Neural progenitor cell (in vitro differentiated cells): ENCODE measurements around the gene KDM2B. TPM values are rescaled to one million over a fixed set of nuclear protein-coding genes. Genes with fewer than 3 reads are reported as not detected.

ENCODE experiments used
- DNase-seq: peaks from one replicate; pipeline ENCODE4 v3.0.0-alpha.2; 2016; ENCODE audit warnings: low spot score
- H2AFZ ChIP-seq: fragments of 200-600 bp; sonication (generic); replicated peaks from 2 replicates; pipeline ENCODE4 v1.6.1; 2016; ENCODE audit warnings: antibody characterized with exemption
- H3F3A ChIP-seq: fragments of 200-600 bp; sonication (generic); 2 replicates; pipeline ENCODE4 v1.6.1; 2016; ENCODE audit warnings: antibody characterized with exemption, low read depth
- H3K27ac ChIP-seq: fragments of 200-600 bp; sonication (generic); 2 replicates; pipeline ENCODE4 v1.5.1; 2016; ENCODE audit warnings: mild to moderate bottlenecking
- H3K27me3 ChIP-seq: fragments of 200-600 bp; sonication (generic); 2 replicates; pipeline ENCODE4 v1.6.1; 2016; ENCODE audit warnings: mild to moderate bottlenecking, moderate library complexity
- H3K36me3 ChIP-seq: fragments of 200-600 bp; sonication (generic); 2 replicates; pipeline ENCODE4 v1.5.1; 2016
- H3K4me1 ChIP-seq: fragments of 200-600 bp; sonication (generic); 2 replicates; pipeline ENCODE4 v1.6.1; 2016; ENCODE audit warnings: mixed run types
- H3K4me2 ChIP-seq: fragments of 200-600 bp; sonication (generic); 2 replicates; pipeline ENCODE4 v1.6.1; 2016
- H3K4me3 ChIP-seq: fragments of 200-600 bp; sonication (generic); 2 replicates; pipeline ENCODE4 v1.5.1; 2016
- H3K79me2 ChIP-seq: fragments of 200-600 bp; sonication (generic); 2 replicates; pipeline ENCODE4 v1.6.1; 2016; ENCODE audit warnings: low read depth
- H3K9ac ChIP-seq: fragments of 200-600 bp; sonication (generic); 2 replicates; pipeline ENCODE4 v1.6.1; 2016
- H3K9me3 ChIP-seq: fragments of 200-600 bp; sonication (generic); 2 replicates; pipeline ENCODE4 v1.5.1; 2016; ENCODE audit warnings: low read depth
- H4K20me1 ChIP-seq: fragments of 200-600 bp; sonication (generic); 2 replicates; pipeline ENCODE4 v1.6.1; 2016; ENCODE audit warnings: low read depth
- H3K27ac Mint-ChIP-seq: 3 replicates; pipeline ENCODE4 v1.8.0; 2021; ENCODE audit warnings: mixed read lengths
- H3K27me3 Mint-ChIP-seq: 2 replicates; pipeline ENCODE4 v1.8.0; 2022; ENCODE audit warnings: low read depth, mild to moderate bottlenecking, inconsistent platforms, moderate library complexity, mixed read lengths; ENCODE audit not compliant: insufficient read depth
- H3K36me3 Mint-ChIP-seq: 3 replicates; pipeline ENCODE4 v1.8.0; 2021; ENCODE audit warnings: mixed read lengths
- H3K4me1 Mint-ChIP-seq: 3 replicates; pipeline ENCODE4 v1.8.0; 2021; ENCODE audit warnings: mixed read lengths
- H3K4me3 Mint-ChIP-seq: 3 replicates; pipeline ENCODE4 v1.8.0; 2021; ENCODE audit warnings: mild to moderate bottlenecking, moderate library complexity, mixed read lengths
- H3K9me3 Mint-ChIP-seq: 3 replicates; pipeline ENCODE4 v1.8.0; 2020; ENCODE audit warnings: mixed read lengths
- EZH2 ChIP-seq: fragments of 200-600 bp; sonication (generic); IDR thresholded peaks from 2 replicates; pipeline ENCODE4 v1.6.1; 2017; ENCODE audit warnings: antibody characterized with exemption, mild to moderate bottlenecking, moderate library complexity
- EZH2phosphoT487 ChIP-seq: fragments of 200-600 bp; sonication (generic); IDR thresholded peaks from 2 replicates; pipeline ENCODE4 v1.6.1; 2017; ENCODE audit warnings: antibody characterized with exemption
- total RNA-seq: library from RNA; depleted of rRNA; stranded (reverse); fragments of >200 nt; gene quantifications from 2 replicates; pipeline ENCODE4 v1.2.3, GENCODE V29; 2015; ENCODE audit warnings: low replicate concordance
- TF ChIP-seq, protein P1 (sequence below): fragments of 200-600 bp; sonication (generic); IDR thresholded peaks from 2 replicates; pipeline ENCODE4 v1.5.1; 2017; ENCODE audit warnings: antibody characterized with exemption, mild to moderate bottlenecking

Gene KDM2B
- total RNA-seq, 1 donor from 2014 or later, result 85.3 TPM

DNA sequence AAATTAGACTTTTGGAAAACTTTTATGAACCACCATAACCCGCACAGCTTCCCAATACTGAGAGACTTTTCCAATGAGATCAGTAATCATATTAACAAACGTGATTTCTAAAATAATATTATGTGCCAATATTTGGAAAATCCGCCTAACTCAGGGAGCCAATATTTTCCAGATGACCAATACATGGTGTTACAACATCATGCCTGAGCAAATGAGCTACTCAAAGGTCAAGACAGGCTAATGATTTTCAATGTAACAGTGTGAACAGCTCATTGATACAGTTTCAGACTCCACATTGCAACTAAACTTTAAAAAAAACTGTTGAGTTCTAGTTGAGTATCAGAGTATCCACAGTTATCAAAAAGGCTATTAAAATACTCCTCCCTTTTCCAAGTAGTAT, 134.1 kb downstream of the KDM2B start:
- Mint-ChIP-seq H3K9me3 (no peaks in the 10 kb centered on the region), H3K4me3 (no peak overlapping the region), H3K4me1 (peaks cover 6% of the 10 kb centered on the region), H3K36me3 (peaks cover 24% of the 10 kb centered on the region), H3K27me3 (peaks cover 7% of the 10 kb centered on the region), H3K27ac (no peak overlapping the region)
- no peaks in the 10 kb centered on the region for H3K4me1 ChIP-seq
- no peaks in the 10 kb centered on the region for H3K27me3 ChIP-seq
- H3K9me3 ChIP-seq, result no peaks in the 10 kb centered on the region
- no peak overlapping the region for H3K4me2 ChIP-seq
- H4K20me1 ChIP-seq, result peaks cover 48% of the 10 kb centered on the region
- no peak overlapping the region for H3K27ac ChIP-seq
- H3F3A ChIP-seq, result peaks cover 15% of the 10 kb centered on the region
- DNase-seq, result no peak
- H2AFZ ChIP-seq, result no peak overlapping the region
- TF ChIP-seq, protein P1, sequence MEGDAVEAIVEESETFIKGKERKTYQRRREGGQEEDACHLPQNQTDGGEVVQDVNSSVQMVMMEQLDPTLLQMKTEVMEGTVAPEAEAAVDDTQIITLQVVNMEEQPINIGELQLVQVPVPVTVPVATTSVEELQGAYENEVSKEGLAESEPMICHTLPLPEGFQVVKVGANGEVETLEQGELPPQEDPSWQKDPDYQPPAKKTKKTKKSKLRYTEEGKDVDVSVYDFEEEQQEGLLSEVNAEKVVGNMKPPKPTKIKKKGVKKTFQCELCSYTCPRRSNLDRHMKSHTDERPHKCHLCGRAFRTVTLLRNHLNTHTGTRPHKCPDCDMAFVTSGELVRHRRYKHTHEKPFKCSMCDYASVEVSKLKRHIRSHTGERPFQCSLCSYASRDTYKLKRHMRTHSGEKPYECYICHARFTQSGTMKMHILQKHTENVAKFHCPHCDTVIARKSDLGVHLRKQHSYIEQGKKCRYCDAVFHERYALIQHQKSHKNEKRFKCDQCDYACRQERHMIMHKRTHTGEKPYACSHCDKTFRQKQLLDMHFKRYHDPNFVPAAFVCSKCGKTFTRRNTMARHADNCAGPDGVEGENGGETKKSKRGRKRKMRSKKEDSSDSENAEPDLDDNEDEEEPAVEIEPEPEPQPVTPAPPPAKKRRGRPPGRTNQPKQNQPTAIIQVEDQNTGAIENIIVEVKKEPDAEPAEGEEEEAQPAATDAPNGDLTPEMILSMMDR, result no peak
- TF ChIP-seq EZH2phosphoT487, result no peak
- no peak for TF ChIP-seq EZH2
- no peak overlapping the region for H3K4me3 ChIP-seq
- peaks cover 1% of the 10 kb centered on the region for H3K36me3 ChIP-seq
- peaks cover 25% of the 10 kb centered on the region for H3K79me2 ChIP-seq
- H3K9ac ChIP-seq, result no peak overlapping the region

DNA sequence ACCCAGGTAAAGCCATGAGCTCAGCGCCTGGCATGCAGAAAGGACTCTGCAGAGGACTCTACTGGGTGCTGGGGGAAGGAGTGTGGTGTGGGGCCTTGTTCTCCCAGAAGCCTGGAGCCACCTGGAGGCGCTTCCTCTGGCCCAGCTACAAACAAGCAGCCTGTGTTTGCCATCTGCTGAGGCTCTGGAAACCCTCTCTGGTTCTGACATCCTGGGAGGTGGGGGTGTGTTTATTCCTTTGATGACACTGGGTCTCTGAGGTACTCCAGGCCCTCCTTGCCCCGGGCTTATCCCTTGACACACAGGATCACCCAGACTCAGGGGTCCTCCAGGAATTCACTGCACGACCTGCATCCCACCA, 136.0 kb downstream of the KDM2B start:
- no peak for TF ChIP-seq EZH2phosphoT487
- TF ChIP-seq, protein P1, result no peak
- TF ChIP-seq EZH2, result no peak

DNA sequence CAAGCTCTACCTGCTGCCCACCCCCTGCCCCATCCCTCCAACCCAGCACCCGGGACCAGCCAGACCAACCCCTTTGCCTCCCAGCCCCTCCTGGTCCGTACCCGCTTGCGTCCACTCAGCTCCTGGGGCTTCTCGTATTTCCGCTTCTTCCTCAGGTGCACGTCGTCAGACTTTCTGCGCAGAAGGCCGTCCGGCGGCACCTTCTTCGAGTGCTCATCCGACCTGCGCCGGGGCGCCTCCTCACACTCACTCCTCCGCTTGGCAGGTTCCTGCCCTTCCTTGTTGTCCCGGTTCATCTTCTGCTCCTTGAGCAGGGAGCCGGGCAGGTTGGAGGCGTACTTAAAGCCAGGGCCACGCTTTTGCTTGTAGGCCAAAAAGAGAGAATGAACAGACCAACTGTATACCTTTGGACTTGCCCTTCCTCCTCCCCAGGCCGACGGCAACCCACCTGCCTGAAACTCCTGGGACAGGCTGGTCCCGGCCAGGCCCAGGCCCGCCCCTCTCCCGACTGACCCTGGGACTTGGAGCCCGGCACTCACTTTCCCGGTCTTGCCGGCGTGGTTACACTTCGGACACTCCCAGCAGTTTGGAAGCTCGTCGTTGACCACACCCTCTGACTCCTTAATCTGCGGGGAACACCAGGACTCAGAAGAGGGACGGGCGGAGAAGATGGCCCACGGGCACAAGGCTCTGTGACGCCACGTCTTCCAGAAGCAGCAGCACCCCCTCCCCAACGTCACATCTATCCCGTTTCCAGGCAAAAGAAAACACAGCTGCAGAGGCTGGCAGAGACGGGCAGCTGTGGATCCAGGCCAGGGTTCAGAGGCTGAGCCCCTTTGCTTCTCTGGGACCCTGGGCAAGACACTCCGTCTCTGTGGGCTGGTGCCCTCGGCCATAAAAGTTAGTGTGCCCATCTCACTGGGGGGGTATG, 136.6 kb downstream of the KDM2B start:
- no peak overlapping the region for H3K27ac ChIP-seq
- no peak overlapping the region for H2AFZ ChIP-seq

More for the DNA sequence above, 136.0 kb downstream of the KDM2B start:
- Histone ChIP-seq H3K36me3 (peaks cover 6% of the 10 kb centered on the region), H4K20me1 (peaks cover 45% of the 10 kb centered on the region), H3K79me2 (peaks cover 23% of the 10 kb centered on the region), H3K4me2 (no peak overlapping the region), H3K4me3 (no peak overlapping the region), H3F3A (peaks cover 15% of the 10 kb centered on the region), H3K4me1 (no peaks in the 10 kb centered on the region), H3K27ac (no peak overlapping the region), H3K27me3 (no peaks in the 10 kb centered on the region), H2AFZ (no peak overlapping the region), H3K9ac (no peak overlapping the region), H3K9me3 (no peaks in the 10 kb centered on the region)
- peaks cover 12% of the 10 kb centered on the region for H3K27me3 Mint-ChIP-seq
- peaks cover 27% of the 10 kb centered on the region for H3K36me3 Mint-ChIP-seq
- no peak overlapping the region for H3K4me3 Mint-ChIP-seq
- no peak for DNase-seq
- H3K9me3 Mint-ChIP-seq, result no peaks in the 10 kb centered on the region
- H3K4me1 Mint-ChIP-seq, result peaks cover 6% of the 10 kb centered on the region
- H3K27ac Mint-ChIP-seq, result no peak overlapping the region

More for the DNA sequence above, 136.6 kb downstream of the KDM2B start:
- peaks cover 6% of the 10 kb centered on the region for H3K36me3 ChIP-seq
- no peaks in the 10 kb centered on the region for H3K4me1 ChIP-seq
- H3K9me3 ChIP-seq, result no peaks in the 10 kb centered on the region
- H3K4me2 ChIP-seq, result no peak overlapping the region
- H3K27me3 ChIP-seq, result no peaks in the 10 kb centered on the region
- peaks cover 17% of the 10 kb centered on the region for H3K79me2 ChIP-seq
- H3K9ac ChIP-seq, result no peak overlapping the region
- Mint-ChIP-seq H3K9me3 (no peaks in the 10 kb centered on the region), H3K4me1 (peaks cover 6% of the 10 kb centered on the region), H3K4me3 (no peak overlapping the region), H3K27me3 (peaks cover 12% of the 10 kb centered on the region), H3K36me3 (peaks cover 30% of the 10 kb centered on the region), H3K27ac (no peak overlapping the region)
- peaks cover 15% of the 10 kb centered on the region for H3F3A ChIP-seq
- DNase-seq, result no peak
- no peak overlapping the region for H3K4me3 ChIP-seq
- TF ChIP-seq EZH2phosphoT487, result no peak
- H4K20me1 ChIP-seq, result peaks cover 41% of the 10 kb centered on the region
